PFSK-1 (cell line): ENCODE data around the gene RABEP2.

ENCODE experiments used
- FOXP2 ChIP-seq: optimal IDR thresholded peaks from 2 replicates; pipeline ENCODE3; 2011; ENCODE audit warnings: borderline replicate concordance, control low read depth, inconsistent platforms; ENCODE audit not compliant: insufficient read depth; ENCODE audit errors: extremely low read length, extremely low read depth
- POLR2AphosphoS5 ChIP-seq: IDR thresholded peaks from 2 replicates; pipeline ENCODE4 v1.6.1; 2012; ENCODE audit warnings: low read depth, mild to moderate bottlenecking, control low read depth, low read length, moderate library complexity
- SIN3A ChIP-seq: IDR thresholded peaks from 2 replicates; pipeline ENCODE4 v1.6.1; 2012; ENCODE audit warnings: mild to moderate bottlenecking, low read length, moderate library complexity, borderline replicate concordance; ENCODE audit not compliant: insufficient read depth
- TAF1 ChIP-seq: IDR thresholded peaks from 2 replicates; pipeline ENCODE4 v1.6.1; 2012; ENCODE audit warnings: low read length, control low read depth, borderline replicate concordance; ENCODE audit not compliant: insufficient read depth
- TF ChIP-seq, protein P1 (sequence below), 2 experiments: IDR thresholded peaks; 2 replicates each; pipeline versions ENCODE4 v1.6.1 to v1.8.0; 2011 to 2012; ENCODE audit warnings: low read depth in 2 of 2, low read length in 2 of 2, control low read depth in 1 of 2, inconsistent platforms in 1 of 2, mild to moderate bottlenecking in 1 of 2, moderate library complexity in 1 of 2; ENCODE audit not compliant: insufficient read depth in 1 of 2

Gene RABEP2

DNA sequence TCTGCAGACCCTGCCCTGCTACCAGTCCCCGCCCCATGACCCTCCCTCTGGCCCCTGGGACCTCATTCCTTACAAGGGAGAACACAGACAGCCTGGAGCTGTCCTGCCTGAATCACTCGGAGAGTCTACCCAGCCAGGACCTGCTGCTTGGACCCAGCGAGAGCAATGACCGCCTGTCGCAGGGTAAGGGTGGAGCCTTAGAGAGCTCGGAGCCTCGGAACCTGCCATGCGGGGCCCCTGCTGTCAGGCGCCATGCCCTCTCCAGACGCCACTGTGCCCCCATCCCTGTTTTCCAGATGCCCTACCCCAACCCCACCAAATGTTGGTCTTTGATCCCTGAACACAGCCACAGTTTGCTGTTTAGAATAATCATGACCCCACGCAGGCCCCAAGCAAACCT is 55.8 kb downstream of the RABEP2 start:
- TF ChIP-seq, protein P1, sequence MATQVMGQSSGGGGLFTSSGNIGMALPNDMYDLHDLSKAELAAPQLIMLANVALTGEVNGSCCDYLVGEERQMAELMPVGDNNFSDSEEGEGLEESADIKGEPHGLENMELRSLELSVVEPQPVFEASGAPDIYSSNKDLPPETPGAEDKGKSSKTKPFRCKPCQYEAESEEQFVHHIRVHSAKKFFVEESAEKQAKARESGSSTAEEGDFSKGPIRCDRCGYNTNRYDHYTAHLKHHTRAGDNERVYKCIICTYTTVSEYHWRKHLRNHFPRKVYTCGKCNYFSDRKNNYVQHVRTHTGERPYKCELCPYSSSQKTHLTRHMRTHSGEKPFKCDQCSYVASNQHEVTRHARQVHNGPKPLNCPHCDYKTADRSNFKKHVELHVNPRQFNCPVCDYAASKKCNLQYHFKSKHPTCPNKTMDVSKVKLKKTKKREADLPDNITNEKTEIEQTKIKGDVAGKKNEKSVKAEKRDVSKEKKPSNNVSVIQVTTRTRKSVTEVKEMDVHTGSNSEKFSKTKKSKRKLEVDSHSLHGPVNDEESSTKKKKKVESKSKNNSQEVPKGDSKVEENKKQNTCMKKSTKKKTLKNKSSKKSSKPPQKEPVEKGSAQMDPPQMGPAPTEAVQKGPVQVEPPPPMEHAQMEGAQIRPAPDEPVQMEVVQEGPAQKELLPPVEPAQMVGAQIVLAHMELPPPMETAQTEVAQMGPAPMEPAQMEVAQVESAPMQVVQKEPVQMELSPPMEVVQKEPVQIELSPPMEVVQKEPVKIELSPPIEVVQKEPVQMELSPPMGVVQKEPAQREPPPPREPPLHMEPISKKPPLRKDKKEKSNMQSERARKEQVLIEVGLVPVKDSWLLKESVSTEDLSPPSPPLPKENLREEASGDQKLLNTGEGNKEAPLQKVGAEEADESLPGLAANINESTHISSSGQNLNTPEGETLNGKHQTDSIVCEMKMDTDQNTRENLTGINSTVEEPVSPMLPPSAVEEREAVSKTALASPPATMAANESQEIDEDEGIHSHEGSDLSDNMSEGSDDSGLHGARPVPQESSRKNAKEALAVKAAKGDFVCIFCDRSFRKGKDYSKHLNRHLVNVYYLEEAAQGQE (IDR thresholded peaks at IDR 0.05; ENCODE audit: insufficient read depth in 1 of 2, low read depth in 2 of 2, low read length in 2 of 2), result no peak
- no peak for TF ChIP-seq TAF1
- TF ChIP-seq SIN3A, result no peak
- TF ChIP-seq FOXP2, result no peak
- no peak for TF ChIP-seq POLR2AphosphoS5

DNA sequence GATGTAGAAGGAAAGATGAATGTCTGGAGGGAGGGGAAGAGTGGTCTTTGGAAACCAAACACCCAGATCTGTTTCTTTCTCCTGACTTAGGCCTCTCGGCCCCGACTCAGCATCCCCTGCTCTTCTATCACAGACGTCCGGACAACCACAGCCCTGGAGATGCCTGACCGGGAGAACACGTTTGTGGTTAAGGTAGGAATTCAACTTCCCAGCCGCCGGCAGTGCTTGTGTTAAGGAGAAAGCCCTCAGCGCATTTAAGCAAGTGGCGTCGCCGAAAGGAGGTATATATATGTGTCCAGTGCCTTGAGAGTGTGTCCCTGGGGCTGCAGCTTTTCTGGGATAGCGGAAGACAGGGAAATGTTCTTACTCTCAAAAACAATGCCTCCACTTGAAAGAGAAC is 57.8 kb downstream of the RABEP2 start:
- TF ChIP-seq, protein P1 (IDR thresholded peaks at IDR 0.05; ENCODE audit: insufficient read depth in 1 of 2, low read depth in 2 of 2, low read length in 2 of 2), result no peak
- TF ChIP-seq TAF1, result no peak
- no peak for TF ChIP-seq SIN3A
- TF ChIP-seq POLR2AphosphoS5, result no peak
- no peak for TF ChIP-seq FOXP2

DNA sequence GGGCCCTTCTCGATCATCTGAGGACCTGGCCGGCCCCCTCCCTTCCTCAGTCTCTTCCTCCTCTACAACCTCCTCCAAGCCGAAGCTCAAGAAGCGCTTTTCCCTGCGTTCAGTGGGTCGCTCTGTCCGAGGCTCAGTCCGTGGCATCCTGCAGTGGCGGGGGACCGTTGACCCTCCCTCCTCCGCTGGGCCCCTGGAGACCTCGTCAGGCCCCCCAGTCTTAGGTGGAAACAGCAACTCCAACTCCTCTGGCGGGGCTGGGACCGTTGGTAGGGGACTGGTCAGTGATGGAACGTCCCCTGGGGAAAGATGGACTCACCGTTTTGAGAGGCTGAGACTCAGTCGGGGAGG is 58.6 kb downstream of the RABEP2 start:
- no peak for TF ChIP-seq SIN3A
- TF ChIP-seq, protein P1 (IDR thresholded peaks at IDR 0.05; ENCODE audit: insufficient read depth in 1 of 2, low read depth in 2 of 2, low read length in 2 of 2), result no peak
- no peak for TF ChIP-seq TAF1
- TF ChIP-seq FOXP2, result no peak
- no peak for TF ChIP-seq POLR2AphosphoS5

DNA sequence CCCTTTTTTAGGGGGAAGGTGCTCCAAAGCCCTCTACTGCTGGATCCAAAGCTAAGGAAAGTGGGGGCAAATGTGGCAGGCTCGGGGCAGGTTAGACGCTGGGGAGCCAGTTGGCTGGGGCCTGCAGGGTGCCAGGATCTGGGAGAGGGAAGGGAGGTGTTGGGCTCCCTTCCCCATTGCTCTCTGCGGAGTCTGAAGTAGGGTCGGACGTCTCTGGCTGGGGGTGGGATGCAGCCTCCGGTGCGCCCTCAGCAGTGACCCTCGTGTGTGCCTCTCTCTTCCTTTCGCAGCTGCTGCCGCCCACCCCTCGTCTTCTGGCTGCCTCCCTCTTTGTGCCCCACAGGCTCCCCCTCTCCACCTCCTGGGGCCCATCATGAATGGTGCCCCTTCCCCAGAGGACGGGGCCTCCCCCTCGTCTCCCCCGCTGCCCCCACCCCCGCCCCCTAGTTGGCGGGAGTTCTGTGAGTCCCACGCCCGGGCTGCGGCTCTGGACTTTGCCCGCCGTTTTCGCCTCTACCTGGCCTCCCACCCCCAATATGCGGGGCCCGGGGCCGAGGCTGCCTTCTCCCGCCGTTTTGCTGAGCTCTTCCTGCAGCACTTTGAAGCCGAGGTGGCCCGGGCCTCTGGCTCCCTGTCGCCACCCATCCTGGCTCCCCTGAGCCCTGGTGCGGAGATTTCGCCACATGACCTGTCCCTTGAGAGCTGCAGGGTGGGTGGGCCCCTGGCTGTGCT is 59.1 kb downstream of the RABEP2 start:
- no peak for TF ChIP-seq TAF1

DNA sequence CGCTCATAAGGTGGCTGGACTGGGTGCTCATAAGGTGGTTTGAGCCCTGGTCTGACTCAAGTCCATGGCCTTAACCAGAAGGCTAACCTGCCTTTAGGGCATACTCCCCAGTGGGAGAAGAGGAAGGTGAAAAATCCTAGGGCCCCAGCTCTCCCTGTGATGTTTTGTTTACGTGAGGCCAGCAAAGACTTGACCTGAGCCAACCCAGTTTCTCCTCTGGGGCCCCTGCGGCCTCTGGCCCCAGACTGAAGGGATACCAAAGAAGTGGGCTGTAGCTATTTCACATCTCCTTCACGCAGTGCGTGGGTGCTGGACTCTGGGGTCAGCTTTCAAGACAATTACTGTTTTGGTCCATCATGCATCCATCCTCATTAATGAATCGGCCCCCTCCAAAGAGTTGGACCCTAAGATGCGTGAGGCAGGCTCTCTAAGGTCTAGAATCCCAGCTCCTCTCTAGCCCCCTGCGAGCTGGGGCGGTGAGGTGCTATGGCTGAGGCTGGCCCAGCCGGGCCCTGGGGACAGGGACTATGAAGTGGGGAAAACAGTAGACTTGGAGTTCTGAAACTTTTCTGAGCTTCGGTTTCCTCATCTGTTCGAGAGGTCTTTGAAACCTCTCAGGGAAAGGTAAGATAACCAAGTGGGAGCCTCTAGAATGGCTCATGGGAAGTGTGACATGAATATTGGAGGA is 59.9 kb downstream of the RABEP2 start:
- TF ChIP-seq POLR2AphosphoS5, result no peak
- no peak for TF ChIP-seq SIN3A
- TF ChIP-seq TAF1, result no peak
- no peak for TF ChIP-seq FOXP2
- TF ChIP-seq, protein P1 (IDR thresholded peaks at IDR 0.05; ENCODE audit: insufficient read depth in 1 of 2, low read depth in 2 of 2, low read length in 2 of 2), result no peak
